ENCODE results near the gene KCNQ5.
"Not testable (repeated sequence)": the region's sequence is repeated elsewhere in the genome, so short reads cannot be mapped to it uniquely, and the experiment has no call there.

KCNQ5 gene

DNA sequence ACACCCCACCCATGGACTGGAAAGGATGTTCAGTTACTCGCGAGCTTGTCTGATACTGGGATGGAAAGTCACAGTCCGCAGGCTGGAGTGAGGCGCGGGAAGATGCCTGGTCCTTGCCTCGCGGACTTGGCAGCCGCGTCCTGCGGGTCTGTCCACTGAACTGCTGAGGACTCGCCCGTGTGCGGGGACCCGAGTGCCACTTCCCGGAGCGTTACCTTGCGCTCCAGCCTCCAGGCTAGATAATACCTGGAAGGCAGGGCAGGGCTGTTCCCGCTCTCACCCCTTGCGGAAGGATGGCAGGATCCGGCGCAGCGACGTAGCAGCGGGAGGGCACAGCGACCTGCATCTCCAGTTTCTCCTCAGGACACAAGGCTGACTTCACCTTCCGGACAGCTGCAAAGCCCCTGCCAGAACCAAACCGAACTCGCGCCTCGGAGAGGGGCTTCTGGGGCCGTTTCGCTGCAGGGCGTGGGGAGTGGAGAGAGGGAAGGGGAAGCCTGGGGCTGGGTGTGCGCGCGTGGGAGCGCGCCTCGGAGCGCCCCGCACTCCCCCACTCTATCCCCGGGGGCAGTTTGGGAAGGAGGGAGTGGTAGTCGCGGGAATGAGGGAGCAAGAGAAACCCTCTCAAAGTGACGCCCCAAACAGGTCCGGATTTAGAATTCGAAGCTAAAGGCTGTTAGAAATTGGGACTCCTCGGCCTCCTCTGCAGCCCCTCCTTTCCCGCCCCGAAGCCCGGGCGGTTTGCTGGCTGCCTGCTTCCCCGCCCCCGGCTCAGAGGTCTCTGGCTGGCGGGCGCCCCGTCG lies at the start of gene KCNQ5:
Gene KCNQ5, plus strand, starts transcription at position 774 of the 803 bp plus-strand sequence.
- no peak within 1 kb of the TSS for H3K27ac ChIP-seq (ENCODE audit: low read length)
- H3K27me3 ChIP-seq (ENCODE audit: insufficient read depth, low read length) = peaks cover 79% of the 10 kb centered on the region
- peak within 1 kb of the TSS; percentile 75 for H3K4me3 ChIP-seq (ENCODE audit: low read length)

DNA sequence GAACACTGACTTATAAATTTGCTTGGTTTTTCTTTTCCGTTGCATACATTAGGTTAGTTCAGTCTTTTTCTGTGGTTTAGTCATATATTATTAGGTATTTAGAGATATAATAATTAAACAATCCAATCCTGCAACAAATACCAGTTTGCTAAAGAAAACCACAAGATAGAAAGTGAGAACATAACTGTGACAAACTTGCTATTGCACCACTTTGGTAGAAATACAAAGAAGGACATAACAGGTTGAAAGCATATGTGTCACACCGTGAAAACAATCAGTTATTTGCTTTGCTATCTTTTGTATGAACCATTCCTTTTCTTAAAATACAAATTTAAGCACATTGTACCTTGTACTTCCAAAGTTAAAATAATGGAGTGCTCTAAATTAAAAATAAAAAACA lies 42.0 kb upstream of the KCNQ5 start:
- no peak overlapping the region for H3K27ac ChIP-seq (ENCODE audit: low read length)
- no peak overlapping the region for H3K4me3 ChIP-seq (ENCODE audit: low read length)
- no peaks in the 10 kb centered on the region for H3K4me1 ChIP-seq (ENCODE audit: insufficient read depth, low read length)
- H3K27me3 ChIP-seq (ENCODE audit: insufficient read depth, low read length) = no peaks in the 10 kb centered on the region
- H3K9ac ChIP-seq (ENCODE audit: low read depth, low read length) = no peak overlapping the region
- no peaks in the 10 kb centered on the region for H3K36me3 ChIP-seq (ENCODE audit: insufficient read depth, low read depth, low read length)
- no peaks in the 10 kb centered on the region for H3K9me3 ChIP-seq (ENCODE audit: insufficient read depth, low read depth, low read length)

More for the DNA sequence above, at the start of gene KCNQ5:
- peak within 1 kb of the TSS; percentile 28; the same call in 1 of the 2 replicates for H3K9ac ChIP-seq (ENCODE audit: low read depth, low read length)
- H3K4me1 ChIP-seq (ENCODE audit: insufficient read depth, low read length) = peaks cover 4% of the 10 kb centered on the region; the same call in 1 of the 2 replicates
- no peaks in the 10 kb centered on the region for H3K36me3 ChIP-seq (ENCODE audit: insufficient read depth, low read depth, low read length)
- H3K9me3 ChIP-seq (ENCODE audit: insufficient read depth, low read depth, low read length) = no peaks in the 10 kb centered on the region

- no peaks in the 10 kb centered on the region for H3K9me3 ChIP-seq (ENCODE audit: insufficient read depth, low read depth, low read length)
- H3K4me3 ChIP-seq (ENCODE audit: low read length) = no peak overlapping the region
- no peaks in the 10 kb centered on the region for H3K27me3 ChIP-seq (ENCODE audit: insufficient read depth, low read length)
- H3K27ac ChIP-seq (ENCODE audit: low read length) = no peak overlapping the region
- no peaks in the 10 kb centered on the region for H3K4me1 ChIP-seq (ENCODE audit: insufficient read depth, low read length)
- H3K36me3 ChIP-seq (ENCODE audit: insufficient read depth, low read depth, low read length) = no peaks in the 10 kb centered on the region
- no peak overlapping the region for H3K9ac ChIP-seq (ENCODE audit: low read depth, low read length)
Measured at GRCh38 chr6:72580281-72580940, 41.5 kb upstream of the KCNQ5 start.

DNA sequence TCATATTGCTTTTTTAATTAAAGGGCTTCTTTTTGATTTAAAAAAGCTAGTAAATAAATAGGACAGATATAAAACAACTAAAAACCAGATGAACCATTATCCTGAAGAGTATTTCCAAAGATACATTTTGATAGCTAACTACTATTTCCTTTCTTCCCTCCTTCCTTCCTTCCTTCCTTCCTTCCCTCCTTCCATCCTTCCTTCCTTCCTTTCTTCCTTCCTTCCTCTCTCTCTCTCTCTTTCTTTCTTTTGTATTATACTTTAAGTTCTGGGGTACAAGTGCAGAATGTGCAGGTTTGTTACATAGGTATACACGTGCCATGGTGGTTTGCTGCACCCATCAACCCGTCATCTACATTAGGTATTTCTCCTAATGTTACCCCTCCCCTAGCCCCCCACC lies 40.9 kb upstream of the KCNQ5 start:
- H3K9me3 ChIP-seq (ENCODE audit: insufficient read depth, low read depth, low read length); H3K27me3 ChIP-seq (ENCODE audit: insufficient read depth, low read length): not testable (repeated sequence)

DNA sequence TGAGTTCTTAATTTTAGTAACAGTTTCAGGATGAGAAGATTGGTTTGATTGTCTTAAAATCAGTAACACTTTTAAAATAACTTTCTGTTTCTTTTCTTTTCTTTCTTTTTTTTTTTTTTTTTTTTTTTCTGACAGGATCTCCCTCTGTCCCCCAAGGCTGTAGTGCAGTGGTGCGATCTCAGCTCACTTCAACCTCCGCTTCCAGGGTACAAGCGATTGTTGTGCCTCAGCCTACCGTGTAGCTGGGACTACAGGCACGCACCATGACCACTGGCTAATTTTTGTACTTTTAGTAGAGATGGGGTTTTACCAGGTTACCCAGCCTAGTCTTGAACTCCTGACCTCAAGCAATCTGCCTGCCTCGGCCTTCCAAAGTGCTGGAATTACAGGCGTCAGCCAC lies 33.7 kb upstream of the KCNQ5 start:
- Histone ChIP-seq H3K9me3 (ENCODE audit: insufficient read depth, low read depth, low read length) (no peaks in the 10 kb centered on the region), H3K4me1 (ENCODE audit: insufficient read depth, low read length) (no peaks in the 10 kb centered on the region), H3K4me3 (ENCODE audit: low read length) (no peak overlapping the region), H3K36me3 (ENCODE audit: insufficient read depth, low read depth, low read length) (no peaks in the 10 kb centered on the region), H3K27me3 (ENCODE audit: insufficient read depth, low read length) (no peaks in the 10 kb centered on the region), H3K9ac (ENCODE audit: low read depth, low read length) (no peak overlapping the region), H3K27ac (ENCODE audit: low read length) (no peak overlapping the region)

More for the DNA sequence above, 40.9 kb upstream of the KCNQ5 start:
- H3K4me1 ChIP-seq (ENCODE audit: insufficient read depth, low read length); H3K36me3 ChIP-seq (ENCODE audit: insufficient read depth, low read depth, low read length); H3K9ac ChIP-seq (ENCODE audit: low read depth, low read length); H3K4me3 ChIP-seq (ENCODE audit: low read length); H3K27ac ChIP-seq (ENCODE audit: low read length): not testable (repeated sequence)

- no peak overlapping the region for H3K4me3 ChIP-seq (ENCODE audit: low read length)
- no peak overlapping the region for H3K27ac ChIP-seq (ENCODE audit: low read length)
- H3K9me3 ChIP-seq (ENCODE audit: insufficient read depth, low read depth, low read length) = no peaks in the 10 kb centered on the region
- H3K9ac ChIP-seq (ENCODE audit: low read depth, low read length) = no peak overlapping the region
- H3K4me1 ChIP-seq (ENCODE audit: insufficient read depth, low read length) = no peaks in the 10 kb centered on the region
- no peaks in the 10 kb centered on the region for H3K27me3 ChIP-seq (ENCODE audit: insufficient read depth, low read length)
- H3K36me3 ChIP-seq (ENCODE audit: insufficient read depth, low read depth, low read length) = no peaks in the 10 kb centered on the region
Measured at GRCh38 chr6:72589096-72589495, 32.8 kb upstream of the KCNQ5 start.

DNA sequence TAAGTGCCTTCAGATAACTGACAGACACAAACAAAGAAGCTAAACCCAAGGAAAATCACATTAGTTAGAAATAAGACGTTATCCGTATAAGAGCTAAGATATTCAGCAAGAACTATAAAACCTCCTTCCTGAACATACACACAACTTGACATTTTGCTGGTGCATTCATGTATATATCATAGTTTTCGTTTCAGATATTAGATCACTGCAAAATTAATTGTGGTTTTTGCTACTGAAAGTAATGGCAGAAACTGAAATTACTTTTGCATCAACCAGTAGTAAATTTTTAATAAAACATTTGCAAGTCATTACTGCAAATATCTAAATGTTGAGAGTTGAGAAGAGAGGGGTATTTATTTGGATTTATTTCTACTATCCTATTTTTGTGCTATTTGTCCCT lies 26.1 kb upstream of the KCNQ5 start:
- H3K27ac ChIP-seq (ENCODE audit: low read length) = no peak overlapping the region
- no peaks in the 10 kb centered on the region for H3K9me3 ChIP-seq (ENCODE audit: insufficient read depth, low read depth, low read length)
- no peaks in the 10 kb centered on the region for H3K27me3 ChIP-seq (ENCODE audit: insufficient read depth, low read length)
- no peaks in the 10 kb centered on the region for H3K36me3 ChIP-seq (ENCODE audit: insufficient read depth, low read depth, low read length)
- no peak overlapping the region for H3K9ac ChIP-seq (ENCODE audit: low read depth, low read length)
- H3K4me1 ChIP-seq (ENCODE audit: insufficient read depth, low read length) = no peaks in the 10 kb centered on the region
- H3K4me3 ChIP-seq (ENCODE audit: low read length) = no peak overlapping the region

DNA sequence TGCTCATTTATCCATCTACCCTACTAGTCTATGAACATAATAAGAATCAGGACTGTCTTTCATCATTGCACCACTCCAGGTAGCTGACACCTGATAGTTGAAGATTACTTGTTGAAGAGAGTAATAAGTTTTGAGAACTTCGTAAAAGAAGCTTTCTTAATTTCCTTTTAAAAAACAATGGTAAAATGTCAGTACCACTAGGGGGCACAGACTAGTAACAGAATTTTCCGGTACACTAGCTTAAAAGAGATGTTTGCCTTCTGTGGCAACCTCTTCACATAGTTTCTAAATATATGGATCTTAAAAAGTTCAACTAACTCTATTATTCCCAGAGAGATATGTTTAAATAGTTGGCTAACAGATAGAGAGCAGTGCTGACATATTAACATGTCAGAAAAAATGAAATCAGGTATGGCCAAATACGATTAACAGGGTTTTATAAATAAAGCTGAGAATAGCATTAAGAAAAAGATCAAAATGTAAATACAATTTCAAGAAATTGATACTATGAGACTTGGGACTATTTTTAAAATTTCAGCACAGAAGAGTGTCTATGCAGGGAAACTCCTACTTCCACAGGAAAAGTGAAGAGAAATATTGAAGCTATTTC lies 5.4 kb upstream of the KCNQ5 start:
- Histone ChIP-seq H3K4me1 (ENCODE audit: insufficient read depth, low read length) (peaks cover 4% of the 10 kb centered on the region; the same call in 1 of the 2 replicates), H3K4me3 (ENCODE audit: low read length) (no peak overlapping the region), H3K9ac (ENCODE audit: low read depth, low read length) (no peak overlapping the region), H3K9me3 (ENCODE audit: insufficient read depth, low read depth, low read length) (no peaks in the 10 kb centered on the region), H3K36me3 (ENCODE audit: insufficient read depth, low read depth, low read length) (no peaks in the 10 kb centered on the region), H3K27me3 (ENCODE audit: insufficient read depth, low read length) (peaks cover 41% of the 10 kb centered on the region), H3K27ac (ENCODE audit: low read length) (no peak overlapping the region)

DNA sequence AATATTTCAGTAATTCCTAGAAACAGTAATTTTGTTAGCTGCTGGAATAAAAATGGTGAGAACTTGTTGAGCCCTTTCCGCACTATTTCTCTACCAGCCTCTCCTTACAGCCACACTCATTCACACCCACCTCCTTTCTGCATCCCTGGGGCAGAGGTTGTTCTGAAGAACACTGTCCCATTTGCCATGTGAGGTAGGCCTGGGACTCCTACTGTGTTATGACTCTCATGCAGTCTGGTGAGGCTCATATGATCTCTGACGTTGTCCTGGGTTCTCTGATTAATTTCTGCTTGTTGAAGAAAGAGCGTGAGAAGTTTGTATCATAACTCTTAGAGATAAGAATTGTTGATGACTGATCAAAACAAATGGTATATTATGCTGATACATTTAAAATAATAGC lies 4.1 kb upstream of the KCNQ5 start:
- H3K9me3 ChIP-seq (ENCODE audit: insufficient read depth, low read depth, low read length) = no peaks in the 10 kb centered on the region
- no peak overlapping the region for H3K9ac ChIP-seq (ENCODE audit: low read depth, low read length)
- H3K27ac ChIP-seq (ENCODE audit: low read length) = no peak overlapping the region
- H3K36me3 ChIP-seq (ENCODE audit: insufficient read depth, low read depth, low read length) = no peaks in the 10 kb centered on the region
- peaks cover 4% of the 10 kb centered on the region; the same call in 1 of the 2 replicates for H3K4me1 ChIP-seq (ENCODE audit: insufficient read depth, low read length)
- peaks cover 53% of the 10 kb centered on the region for H3K27me3 ChIP-seq (ENCODE audit: insufficient read depth, low read length)
- no peak overlapping the region for H3K4me3 ChIP-seq (ENCODE audit: low read length)

DNA sequence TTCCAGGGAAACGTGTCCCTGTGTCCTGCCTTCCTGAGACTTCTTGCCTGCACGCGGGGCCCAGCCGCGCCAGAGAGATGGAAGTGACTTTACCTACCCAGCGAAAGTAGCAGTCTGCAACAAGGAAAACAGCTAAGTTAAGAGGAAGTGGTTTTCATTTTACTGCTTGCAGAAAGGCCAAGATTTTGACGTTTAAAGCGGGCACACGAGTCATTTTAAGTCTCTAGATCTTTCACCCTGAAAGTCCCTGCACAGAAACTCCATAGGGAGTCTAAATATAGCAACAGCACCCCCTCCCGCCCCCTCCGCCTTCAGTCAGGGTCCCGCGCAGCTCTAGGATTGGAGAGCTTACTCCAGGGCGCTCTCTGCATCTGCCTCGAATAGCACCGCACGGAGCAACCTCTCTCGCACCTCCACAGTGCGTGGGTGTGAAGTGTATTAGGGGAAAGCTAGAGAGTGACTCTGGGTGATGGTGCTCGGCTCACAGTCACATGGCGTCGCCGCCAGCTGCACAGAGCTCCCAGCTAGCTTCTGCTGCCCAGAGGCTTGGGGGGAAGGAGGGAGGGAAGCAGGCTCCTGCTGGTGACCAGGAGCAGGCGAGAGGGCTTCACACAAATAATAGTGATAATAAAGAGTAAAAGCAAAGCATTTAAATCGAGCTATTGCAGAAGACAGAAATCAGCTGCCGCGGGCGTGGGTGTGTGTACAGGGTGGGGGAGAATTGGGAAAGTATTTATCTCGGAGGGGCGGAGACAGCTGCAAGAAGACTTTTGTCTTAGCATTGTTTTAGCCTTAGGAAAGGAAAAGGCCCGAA lies 1.8 kb upstream of the KCNQ5 start:
- Histone ChIP-seq H3K27me3 (ENCODE audit: insufficient read depth, low read length) (peaks cover 74% of the 10 kb centered on the region), H3K36me3 (ENCODE audit: insufficient read depth, low read depth, low read length) (no peaks in the 10 kb centered on the region), H3K4me1 (ENCODE audit: insufficient read depth, low read length) (peaks cover 4% of the 10 kb centered on the region; the same call in 1 of the 2 replicates), H3K9me3 (ENCODE audit: insufficient read depth, low read depth, low read length) (no peaks in the 10 kb centered on the region), H3K27ac (ENCODE audit: low read length) (no peak overlapping the region), H3K9ac (ENCODE audit: low read depth, low read length) (no peak overlapping the region), H3K4me3 (ENCODE audit: low read length) (peak overlapping the region; percentile 75)

DNA sequence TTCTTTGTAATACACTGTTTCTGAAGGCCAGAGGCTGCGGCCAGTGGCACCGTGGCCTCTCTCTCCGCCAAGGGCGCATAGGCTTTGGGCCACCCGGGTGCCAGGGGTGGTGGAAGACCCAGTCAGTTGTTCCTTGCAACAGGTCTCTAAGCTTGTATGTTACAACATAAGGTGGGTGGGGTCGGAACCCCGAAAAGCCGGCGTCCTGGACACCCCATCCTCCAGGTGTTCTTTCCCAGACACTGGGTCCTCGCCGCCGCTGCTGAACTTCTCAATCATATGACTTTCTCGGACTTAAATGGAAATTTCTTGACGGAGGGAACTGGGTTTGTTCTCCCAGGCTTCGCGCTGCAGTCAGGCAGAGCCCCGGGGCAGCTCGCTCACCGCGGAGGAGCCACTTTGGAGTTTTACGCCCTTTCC lies 983 bp upstream of the KCNQ5 start:
- Histone ChIP-seq H3K9me3 (ENCODE audit: insufficient read depth, low read depth, low read length) (no peaks in the 10 kb centered on the region), H3K27me3 (ENCODE audit: insufficient read depth, low read length) (peaks cover 79% of the 10 kb centered on the region), H3K27ac (ENCODE audit: low read length) (no peak overlapping the region), H3K9ac (ENCODE audit: low read depth, low read length) (no peak overlapping the region), H3K4me1 (ENCODE audit: insufficient read depth, low read length) (peaks cover 4% of the 10 kb centered on the region; the same call in 1 of the 2 replicates), H3K36me3 (ENCODE audit: insufficient read depth, low read depth, low read length) (no peaks in the 10 kb centered on the region), H3K4me3 (ENCODE audit: low read length) (peak overlapping the region; percentile 75)

Measured in iPS-20b (cell line).